Neutrophil (primary cell): Measurements from ENCODE around the gene C9.

Source experiments
- H3K27ac ChIP-seq: fragments of 200-600 bp; sonication (generic); 2 replicates; pipeline ENCODE4 v1.5.1; 2016; ENCODE audit warnings: mild to moderate bottlenecking, moderate library complexity
- H3K27me3 ChIP-seq: fragments of 200-600 bp; sonication (generic); 2 replicates; pipeline ENCODE4 v1.6.0; 2016; ENCODE audit warnings: mild to moderate bottlenecking
- H3K36me3 ChIP-seq: fragments of 200-600 bp; sonication (generic); 2 replicates; pipeline ENCODE4 v1.5.1; 2017
- H3K4me1 ChIP-seq, 2 experiments: fragments of 200-600 bp in 1 of 2; sonication (generic) in 1 of 2; 1 replicate in 1 of 2; 2 replicates in 1 of 2; pipeline versions ENCODE4 v1.5.1 to v1.6.1; 2013 to 2016; ENCODE audit warnings: low read depth in 1 of 2, low read length in 1 of 2, mild to moderate bottlenecking in 1 of 2, moderate library complexity in 1 of 2; ENCODE audit not compliant: control insufficient read depth in 1 of 2, insufficient read depth in 1 of 2
- H3K4me3 ChIP-seq, 2 experiments: fragments of 200-600 bp in 1 of 2; sonication (generic) in 1 of 2; 1 replicate in 1 of 2; 2 replicates in 1 of 2; pipeline ENCODE4 v1.5.1; 2013 to 2016; ENCODE audit warnings: low read depth in 1 of 2, low read length in 1 of 2, mild to moderate bottlenecking in 1 of 2, moderate library complexity in 1 of 2
- H3K9me3 ChIP-seq: fragments of 200-600 bp; sonication (generic); 2 replicates; pipeline ENCODE4 v1.5.1; 2016
- TF ChIP-seq, protein P1 (sequence below): fragments of 200-600 bp; sonication (generic); IDR thresholded peaks from 2 replicates; pipeline ENCODE4 v1.5.1; 2016; ENCODE audit warnings: antibody characterized with exemption

C9 gene

DNA sequence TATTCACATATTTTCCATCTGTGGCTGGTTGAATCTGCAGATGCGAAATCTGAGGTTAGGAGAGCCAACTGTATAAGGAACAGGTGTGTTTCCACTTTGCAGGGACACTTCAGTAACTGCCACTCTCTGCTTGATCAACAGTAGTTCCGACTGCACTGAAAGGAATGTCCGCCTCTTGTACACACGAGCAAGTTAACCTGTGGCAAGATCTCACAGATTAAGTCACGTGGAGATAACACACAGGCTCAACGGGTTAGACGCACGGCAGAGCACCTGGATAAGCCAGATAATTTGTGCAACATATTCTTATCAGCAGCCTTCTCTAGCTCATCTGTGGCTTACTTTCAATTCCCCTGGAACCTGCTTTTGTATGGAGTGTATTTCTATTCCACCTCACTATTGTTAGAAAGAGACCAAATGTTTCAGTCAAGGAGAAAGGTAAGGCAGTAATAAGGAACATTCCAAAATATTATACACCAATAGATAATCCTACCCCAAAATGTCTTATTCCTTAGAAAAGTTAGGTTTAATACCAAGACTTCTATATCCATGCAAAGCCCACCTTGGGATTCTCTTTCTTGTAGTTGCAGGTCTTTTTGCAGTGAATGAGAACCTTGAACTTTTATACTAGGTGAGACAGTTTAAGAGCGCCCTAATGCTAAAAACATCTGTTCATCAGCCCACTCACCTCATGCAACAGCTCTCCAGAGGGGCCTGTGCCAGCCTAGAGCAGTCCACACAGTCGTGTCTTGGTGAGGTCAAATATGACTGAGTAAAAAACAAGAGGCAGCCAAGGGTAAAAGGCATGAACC, 6.5 kb upstream of the C9 start:
- H3K36me3 ChIP-seq: no peaks in the 10 kb centered on the region
- H3K9me3 ChIP-seq: no peaks in the 10 kb centered on the region
- H3K27me3 ChIP-seq: no peaks in the 10 kb centered on the region
- TF ChIP-seq, protein P1, sequence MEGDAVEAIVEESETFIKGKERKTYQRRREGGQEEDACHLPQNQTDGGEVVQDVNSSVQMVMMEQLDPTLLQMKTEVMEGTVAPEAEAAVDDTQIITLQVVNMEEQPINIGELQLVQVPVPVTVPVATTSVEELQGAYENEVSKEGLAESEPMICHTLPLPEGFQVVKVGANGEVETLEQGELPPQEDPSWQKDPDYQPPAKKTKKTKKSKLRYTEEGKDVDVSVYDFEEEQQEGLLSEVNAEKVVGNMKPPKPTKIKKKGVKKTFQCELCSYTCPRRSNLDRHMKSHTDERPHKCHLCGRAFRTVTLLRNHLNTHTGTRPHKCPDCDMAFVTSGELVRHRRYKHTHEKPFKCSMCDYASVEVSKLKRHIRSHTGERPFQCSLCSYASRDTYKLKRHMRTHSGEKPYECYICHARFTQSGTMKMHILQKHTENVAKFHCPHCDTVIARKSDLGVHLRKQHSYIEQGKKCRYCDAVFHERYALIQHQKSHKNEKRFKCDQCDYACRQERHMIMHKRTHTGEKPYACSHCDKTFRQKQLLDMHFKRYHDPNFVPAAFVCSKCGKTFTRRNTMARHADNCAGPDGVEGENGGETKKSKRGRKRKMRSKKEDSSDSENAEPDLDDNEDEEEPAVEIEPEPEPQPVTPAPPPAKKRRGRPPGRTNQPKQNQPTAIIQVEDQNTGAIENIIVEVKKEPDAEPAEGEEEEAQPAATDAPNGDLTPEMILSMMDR: no peak
- H3K27ac ChIP-seq: no peak overlapping the region
- H3K4me3 ChIP-seq: no peak overlapping the region
- H3K4me1 ChIP-seq: no peaks in the 10 kb centered on the region

DNA sequence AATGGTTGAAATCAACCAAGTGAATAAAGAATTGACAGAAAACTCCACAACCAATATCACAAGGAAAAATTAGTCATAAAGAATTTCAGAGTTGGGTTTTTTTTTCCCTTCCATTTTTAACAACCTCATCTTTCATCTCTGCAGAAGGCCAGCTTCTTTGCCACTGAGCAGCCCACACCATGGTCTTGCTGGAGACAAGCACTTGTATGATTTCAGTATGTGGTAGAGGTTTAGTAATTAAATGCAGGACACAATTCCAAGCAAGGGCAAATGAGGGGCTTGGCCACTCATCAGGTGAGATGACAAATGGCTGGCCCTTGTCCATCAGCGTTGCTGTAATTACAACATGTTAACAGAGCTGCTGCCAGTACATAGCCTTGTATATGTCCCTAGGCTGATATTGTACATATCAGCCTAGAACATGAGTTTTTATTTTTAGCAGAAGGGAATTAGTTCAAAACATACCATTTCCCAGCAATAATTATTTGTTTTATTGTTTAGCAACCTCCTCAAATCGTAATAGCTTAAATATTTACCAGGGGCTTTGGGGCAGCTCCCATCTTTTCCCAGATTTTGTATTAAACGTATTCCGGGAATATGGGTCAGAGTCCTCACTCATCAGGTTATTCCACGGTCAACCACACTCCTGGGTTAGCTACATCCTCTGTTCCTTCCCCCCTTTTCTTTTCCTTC, 5.0 kb upstream of the C9 start:
- Histone ChIP-seq H3K4me3 (no peak overlapping the region), H3K27me3 (no peaks in the 10 kb centered on the region), H3K4me1 (no peaks in the 10 kb centered on the region), H3K9me3 (no peaks in the 10 kb centered on the region), H3K27ac (no peak overlapping the region), H3K36me3 (no peaks in the 10 kb centered on the region)
- TF ChIP-seq, protein P1: no peak

DNA sequence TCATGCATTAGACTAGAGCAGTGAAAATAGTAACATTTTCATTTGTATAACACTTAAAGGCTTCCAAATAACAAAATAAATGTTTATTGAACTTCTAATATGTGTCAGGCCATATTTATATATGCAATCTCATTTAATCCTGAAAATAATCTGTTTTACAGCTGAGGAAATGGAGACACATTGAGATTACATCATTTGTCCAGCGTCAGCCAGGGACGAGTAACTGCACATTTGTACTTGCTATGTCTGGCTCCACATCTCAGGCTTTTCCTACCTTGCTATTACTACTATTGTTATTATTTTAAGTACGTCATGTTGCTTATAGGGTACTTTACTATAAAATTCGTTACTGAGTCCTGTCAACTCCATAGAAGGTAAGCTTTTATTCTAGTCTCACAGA, 3.8 kb upstream of the C9 start:
- H3K36me3 ChIP-seq: no peaks in the 10 kb centered on the region
- no peaks in the 10 kb centered on the region for H3K4me1 ChIP-seq
- H3K27ac ChIP-seq: no peak overlapping the region
- H3K4me3 ChIP-seq: no peak overlapping the region
- H3K9me3 ChIP-seq: no peaks in the 10 kb centered on the region
- no peaks in the 10 kb centered on the region for H3K27me3 ChIP-seq
- TF ChIP-seq, protein P1: no peak

DNA sequence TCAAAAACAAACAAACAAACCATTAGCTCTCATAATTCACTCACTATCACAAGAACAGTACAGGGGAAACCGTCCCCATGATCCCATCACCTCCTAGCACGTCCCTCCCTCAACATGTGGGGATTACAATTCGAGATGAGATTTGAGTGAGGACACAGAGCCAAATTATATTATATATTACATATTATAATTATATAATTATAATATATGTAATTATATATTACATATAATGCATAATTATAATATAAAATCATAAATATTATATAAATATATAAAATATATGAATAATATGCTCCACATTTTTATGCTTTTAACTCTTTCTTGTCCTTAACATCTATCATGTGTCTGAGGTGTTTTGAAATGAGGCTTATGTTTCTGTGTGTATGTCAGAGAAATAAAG, 3.4 kb upstream of the C9 start:
- Histone ChIP-seq H3K36me3 (no peaks in the 10 kb centered on the region), H3K4me3 (no peak overlapping the region), H3K27ac (no peak overlapping the region), H3K4me1 (no peaks in the 10 kb centered on the region), H3K9me3 (no peaks in the 10 kb centered on the region), H3K27me3 (no peaks in the 10 kb centered on the region)
- TF ChIP-seq, protein P1: no peak

GRCh38 chr5:39363217-39363616, 1.1 kb downstream of the C9 start:
- no peak overlapping the region for H3K4me3 ChIP-seq
- no peaks in the 10 kb centered on the region for H3K4me1 ChIP-seq
- no peak overlapping the region for H3K27ac ChIP-seq
- H3K36me3 ChIP-seq: no peaks in the 10 kb centered on the region
- H3K27me3 ChIP-seq: no peaks in the 10 kb centered on the region
- TF ChIP-seq, protein P1: no peak
- H3K9me3 ChIP-seq: no peaks in the 10 kb centered on the region
